HUDEP-2 (cell line): ENCODE measurements around the gene PDGFD.
A peak's percentile ranks its signal among the peaks of the same experiment; 100 is the strongest.

Source experiments
- DNase-seq, 76 experiments: peaks; one replicate each; lab custom pipeline; 2025; ENCODE audit not compliant: unreplicated experiment in 76 of 76; lab: John Stamatoyannopoulos, UW

PDGFD gene

DNA sequence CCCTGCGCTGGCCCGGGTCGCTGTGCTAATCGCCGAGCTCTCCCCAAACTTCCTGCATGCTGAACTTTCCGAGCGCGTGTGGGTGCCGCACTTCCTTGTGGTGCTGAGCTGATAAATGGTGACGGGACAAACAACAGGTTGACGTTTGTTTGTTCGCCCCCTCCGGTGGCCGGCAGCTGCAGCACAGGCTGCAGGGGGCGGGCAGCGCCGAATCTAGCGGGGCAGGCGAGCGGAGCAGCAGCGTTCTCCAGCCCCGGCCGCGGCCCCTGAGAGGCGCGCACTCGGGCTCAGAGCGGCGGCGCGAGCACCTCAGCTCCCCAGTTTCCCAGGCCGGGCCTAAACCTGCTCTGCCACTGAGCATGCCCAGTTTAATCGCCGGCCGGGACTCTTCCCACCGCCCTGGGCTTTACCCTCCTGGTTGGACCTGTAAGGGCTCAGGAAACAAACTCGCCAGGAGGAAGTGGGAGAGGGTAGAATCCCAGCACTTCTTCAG is at the start of gene PDGFD:
PDGFD (minus strand) TSS at position 120 of the 493 bp plus-strand sequence.
- peak in 7 of 76 experiments; percentile 1 to 25 (median 4) for DNase-seq

DNA sequence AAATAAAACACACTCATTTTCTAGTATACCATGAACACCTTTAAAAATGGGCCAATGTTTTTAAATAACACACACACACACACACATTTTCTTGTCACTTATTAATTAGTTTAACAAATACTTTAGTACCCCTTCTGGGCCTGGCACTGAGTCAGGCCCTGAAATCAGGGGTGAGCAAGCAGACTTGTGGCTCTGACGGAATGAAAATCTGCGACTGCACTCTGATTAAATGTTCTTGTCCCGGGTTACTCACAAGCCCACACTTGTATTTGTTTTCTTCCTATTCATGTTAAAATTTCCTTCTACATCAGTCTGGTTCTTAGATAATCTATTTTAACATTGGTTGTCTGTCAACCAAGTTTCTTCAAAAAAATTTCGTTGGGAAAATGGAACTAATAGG is 43.0 kb upstream of the PDGFD start:
- no peak for DNase-seq

DNA sequence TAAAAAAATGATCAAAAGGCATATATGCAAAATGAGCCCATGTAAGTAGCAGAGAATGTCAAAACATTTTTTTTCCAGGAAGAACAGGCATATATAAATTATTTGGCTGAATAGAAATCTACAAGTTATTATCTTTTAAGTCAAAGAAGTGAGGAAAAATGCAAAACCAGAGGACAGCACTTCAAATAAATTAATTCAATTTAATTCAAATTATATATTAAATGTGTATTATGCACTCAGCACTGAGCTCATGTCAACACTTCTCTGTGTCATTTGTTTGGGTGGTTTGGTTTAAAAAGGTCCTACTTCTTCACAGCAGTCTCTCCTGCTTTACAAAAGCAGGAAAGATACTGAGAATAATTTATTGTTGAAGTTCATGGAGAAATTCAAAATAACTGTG is 41.9 kb upstream of the PDGFD start:
- DNase-seq: no peak

DNA sequence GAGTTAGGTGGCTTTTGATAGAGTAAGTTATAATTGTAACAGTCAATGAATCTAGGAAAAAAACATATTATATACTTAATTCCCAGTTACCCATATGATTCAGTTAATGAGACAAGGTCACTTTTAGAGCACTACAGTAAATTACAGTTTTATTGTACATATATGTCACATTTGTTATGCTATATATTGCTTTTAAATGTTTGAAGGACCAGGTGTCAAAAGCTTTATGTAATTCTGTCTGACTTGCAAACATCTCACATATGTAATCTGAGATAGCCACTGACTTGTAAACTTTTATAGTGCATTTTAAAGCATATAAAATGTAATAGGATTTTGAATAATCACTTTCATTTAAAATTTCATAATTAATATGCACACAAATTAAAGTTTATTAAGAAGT is 36.7 kb upstream of the PDGFD start:
- no peak for DNase-seq

DNA sequence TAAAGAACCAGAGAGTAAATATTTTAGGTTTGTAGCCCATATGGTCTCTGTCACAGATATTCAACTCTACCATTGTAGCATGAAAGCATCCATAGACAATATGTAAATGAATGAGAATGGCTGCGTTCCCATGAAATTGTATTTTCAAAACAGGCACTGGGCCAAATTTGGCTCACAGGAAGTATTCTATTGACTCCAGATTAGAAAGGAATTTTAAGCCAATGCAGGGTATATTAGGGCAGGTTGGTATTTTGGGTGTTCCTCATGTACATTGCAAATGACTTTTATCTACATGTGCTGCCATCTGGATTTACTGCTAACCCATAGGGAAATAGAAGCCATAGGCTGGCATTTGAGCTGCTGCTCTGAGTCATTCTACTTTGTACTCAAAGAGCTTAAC is 35.1 kb upstream of the PDGFD start:
- no peak for DNase-seq

DNA sequence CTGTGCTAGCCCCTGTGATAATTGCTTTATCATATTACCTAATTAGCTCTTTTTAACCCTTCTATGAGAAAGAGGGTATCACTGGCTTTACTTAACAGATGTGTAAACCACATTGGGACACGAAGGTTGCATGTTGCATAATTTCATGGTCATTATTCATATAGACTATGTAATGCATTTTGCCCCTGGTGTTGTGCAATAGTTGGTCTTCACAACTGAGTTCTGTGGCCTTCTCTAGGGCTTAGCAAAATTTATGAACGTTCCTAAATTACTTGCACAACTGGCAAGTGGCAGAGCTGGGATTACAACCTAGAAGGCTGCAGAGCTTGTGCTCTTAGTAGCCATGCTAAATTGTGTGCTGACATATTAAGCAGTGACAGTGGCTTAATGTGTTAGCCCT is 34.6 kb upstream of the PDGFD start:
- no peak for DNase-seq

DNA sequence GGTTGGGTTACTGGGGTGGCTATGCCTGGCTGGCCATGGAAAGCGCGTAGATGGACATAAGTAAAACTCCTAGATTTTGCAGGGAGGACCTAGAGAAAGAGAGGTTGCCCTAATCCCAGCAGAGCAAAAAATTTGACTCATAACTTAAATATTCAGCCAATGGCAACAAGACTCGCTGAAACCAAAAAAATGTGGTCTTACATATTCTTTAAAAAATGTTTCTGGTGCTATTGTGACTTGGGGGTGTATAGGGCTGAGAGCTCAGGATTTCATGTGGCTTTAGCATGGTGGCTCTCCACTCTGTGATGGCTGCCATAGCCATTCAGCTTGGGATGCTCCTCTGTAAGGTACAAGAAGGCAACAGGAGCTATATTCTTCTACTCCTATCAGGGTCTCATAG is 27.2 kb upstream of the PDGFD start:
- DNase-seq: no peak

DNA sequence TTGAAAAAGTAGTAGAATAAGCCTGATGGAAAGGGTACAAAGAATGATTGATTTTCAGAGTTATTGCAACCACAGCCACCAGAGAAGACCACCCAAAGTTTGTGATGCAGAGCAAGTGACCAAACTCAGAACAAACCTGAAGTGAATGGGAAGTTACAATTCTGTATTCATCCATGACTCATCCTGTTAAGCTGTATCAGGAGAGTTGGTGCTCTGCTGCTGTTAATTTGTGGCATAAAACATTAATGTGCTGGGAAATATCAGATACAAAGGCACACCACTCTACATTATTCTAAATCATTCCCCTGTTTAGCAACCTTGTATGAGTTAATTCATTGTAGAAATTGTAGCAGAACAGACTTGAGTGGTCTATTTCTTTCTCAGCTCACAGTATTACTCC is 19.6 kb upstream of the PDGFD start:
- no peak for DNase-seq

DNA sequence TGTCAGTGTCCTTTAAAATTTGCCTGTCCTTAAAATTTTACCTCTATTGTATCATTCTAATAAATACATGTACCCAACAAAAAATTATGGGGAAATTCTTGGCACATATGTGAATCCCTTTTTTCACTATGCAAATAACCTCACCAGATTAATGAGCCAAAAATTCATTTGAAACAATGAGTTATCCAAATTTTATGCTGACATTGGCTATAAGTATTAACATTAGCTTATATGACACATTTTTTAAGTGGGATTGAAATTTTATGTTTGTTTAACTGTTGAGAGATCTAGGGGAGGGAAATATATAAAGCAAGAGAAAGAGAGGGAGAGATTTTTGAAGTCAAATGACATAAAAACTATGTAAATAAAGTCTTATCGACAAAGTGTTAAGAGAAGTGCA is 11.8 kb upstream of the PDGFD start:
- DNase-seq: no peak

DNA sequence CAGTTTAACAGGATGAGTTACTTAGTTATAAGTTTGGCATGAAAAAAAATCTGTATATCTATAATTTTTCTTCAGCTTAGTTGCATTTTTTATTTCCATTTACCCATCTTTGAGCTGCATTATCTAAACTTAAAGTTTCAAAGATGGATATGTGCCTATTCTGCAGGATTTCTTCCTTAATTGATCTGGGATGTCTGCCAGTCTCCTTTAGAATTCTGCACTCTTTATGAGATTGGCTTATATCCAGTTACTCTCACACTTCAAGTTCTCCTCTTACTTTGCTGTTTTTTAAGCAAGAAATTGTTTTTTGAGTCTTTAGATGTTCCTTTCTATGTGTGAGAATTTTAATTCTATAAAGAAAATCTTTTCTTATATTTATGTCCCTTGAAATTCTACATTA is 5.1 kb upstream of the PDGFD start:
- DNase-seq: no peak

DNA sequence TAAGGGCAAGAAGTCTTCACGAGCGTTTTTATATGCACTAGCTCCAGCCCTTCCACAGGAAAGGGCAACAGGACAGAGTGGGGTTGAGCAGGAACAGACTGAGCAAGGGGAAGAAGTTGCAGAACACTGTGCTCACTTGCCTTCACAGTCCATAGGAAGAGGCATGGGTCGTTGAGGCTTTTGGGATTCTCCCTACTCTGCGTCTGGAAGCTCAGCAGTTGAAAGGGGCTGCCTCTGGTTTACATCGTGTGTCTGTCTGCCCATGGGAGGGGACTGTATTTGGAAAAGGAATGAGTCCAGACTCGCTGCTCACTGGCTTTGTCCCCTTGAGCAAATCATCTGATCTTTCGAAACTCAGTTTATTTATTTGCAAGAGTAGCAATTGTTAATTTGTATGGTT is 1.1 kb upstream of the PDGFD start:
- DNase-seq: no peak

DNA sequence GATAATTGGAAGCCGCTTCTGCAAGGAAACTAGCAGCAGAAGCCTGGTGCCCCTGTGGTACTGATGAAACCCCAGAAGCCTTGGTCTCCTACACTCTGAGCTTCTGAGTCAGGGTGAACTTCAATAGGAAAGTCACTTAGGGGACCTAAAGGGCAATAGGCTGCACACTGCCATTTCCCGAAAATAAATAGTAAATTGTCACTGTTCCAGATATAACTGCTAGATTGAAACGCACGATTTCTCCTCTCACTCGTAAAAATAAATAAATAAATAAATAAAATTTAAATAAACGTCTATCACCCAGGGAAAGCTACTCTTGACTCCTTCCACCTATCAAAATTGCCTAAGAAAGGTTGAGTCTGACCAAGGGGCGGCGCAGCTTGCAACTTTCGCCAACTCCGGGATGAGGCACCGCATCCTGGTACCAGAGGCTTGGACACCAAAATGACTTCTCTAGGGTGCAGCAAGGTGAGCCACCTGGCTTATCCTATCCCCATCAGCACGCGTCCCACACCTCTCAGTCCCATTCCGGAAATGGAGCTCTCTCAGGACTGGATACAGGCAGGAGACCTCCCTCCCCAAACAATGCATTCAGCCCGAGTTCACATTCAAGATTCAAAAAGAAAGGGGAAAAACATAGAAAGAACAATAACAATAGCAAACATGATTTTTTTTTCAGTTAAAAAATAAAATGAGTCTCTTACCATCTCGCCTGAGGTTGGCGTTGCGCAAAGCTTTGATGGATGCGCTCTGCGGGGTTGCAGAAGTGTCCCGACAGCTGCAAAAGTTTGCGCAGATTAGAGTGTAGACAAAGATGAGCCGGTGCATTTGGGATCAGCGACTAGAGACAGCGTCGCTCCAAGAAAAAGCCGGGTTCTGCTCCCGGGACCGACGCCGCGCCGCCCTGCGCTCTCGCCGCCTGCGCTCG is 583 bp downstream of the PDGFD start:
- DNase-seq: no peak

DNA sequence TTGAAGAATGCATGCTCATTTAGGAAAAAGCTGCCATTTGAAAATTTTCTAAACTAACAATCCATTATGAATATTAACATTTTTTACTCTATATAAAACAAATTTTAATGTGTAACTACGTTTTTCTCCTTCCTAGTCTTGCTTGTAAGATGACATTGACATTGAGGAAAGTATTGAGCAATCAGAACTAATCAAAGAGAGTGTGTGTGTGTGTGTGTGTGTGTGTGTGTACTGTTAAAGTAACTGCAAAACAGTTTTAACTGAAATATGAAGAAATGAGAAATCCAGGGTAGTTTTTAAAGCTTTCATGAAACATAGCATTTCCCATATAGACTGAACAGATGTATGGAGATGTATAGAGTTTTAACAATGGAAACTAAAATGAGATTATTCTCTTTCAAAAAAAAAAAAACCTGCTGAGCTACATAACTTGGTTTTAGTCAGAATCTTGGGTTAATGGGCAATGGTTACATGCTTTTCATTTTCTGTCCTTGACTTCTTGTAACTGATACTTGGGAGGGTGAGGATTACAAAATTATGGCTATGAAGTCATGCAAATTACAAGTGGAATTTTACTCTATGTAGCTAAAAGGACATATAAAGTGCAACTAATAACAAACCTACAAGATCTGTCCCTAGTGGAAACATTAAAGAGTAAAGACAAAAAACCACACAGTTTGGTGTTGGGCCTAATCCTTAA is 2.0 kb downstream of the PDGFD start:
- DNase-seq: no peak

DNA sequence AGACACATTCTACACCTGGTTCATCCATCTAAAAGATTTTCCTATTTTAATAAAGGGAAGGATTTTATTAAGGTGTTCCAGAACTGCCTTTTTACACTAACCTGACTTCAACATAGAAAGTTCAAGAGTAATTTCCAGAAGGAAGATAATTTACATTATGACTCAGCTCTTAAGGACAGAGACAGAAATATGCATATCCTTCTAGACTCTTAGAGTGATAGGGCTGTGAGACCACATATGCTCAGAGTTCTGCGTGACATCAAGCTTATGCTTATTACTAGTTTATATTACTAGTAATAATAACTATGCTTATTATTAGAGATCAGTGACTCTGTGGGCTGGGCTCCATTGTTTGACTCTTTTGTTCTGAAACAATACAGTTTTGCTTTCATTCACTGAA is 4.6 kb downstream of the PDGFD start:
- DNase-seq: no peak

DNA sequence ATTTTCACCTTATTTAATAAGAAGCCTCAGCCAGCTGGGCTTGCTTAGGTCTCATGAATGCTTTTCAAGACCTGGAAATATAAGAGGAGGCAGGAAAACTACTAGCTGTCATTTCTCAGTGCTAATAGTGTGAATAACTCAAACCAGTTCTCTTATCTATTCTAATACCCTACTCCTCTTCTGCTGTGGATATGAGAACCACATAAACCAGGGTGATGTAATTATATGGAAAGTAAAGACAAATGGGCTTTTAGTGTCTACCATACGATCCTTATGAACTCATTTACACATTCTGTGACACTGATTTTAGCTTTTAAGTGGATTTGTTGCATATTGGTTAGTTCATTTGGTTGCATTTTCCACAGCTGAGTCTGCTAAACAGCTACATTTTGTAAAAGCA is 8.6 kb downstream of the PDGFD start:
- no peak for DNase-seq

DNA sequence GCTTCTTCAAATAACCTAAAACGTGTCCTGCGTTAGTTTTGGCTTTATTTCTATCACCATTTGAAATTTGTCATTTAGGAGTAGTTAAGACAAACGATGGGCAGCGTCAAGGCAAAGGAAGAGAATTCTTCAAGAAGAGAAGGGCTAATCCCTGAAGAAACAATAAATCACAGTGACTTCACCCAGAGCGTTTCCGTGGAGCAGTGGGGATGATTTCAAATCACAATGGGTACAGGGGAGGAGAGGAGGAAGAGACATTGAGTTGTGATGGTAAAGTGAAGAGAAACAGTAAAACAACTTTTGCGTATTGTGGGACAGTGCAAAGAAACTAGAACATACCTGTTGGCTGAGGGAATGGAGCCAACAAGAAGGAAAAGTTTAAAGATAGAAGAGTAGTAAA is 9.7 kb downstream of the PDGFD start:
- DNase-seq: no peak

DNA sequence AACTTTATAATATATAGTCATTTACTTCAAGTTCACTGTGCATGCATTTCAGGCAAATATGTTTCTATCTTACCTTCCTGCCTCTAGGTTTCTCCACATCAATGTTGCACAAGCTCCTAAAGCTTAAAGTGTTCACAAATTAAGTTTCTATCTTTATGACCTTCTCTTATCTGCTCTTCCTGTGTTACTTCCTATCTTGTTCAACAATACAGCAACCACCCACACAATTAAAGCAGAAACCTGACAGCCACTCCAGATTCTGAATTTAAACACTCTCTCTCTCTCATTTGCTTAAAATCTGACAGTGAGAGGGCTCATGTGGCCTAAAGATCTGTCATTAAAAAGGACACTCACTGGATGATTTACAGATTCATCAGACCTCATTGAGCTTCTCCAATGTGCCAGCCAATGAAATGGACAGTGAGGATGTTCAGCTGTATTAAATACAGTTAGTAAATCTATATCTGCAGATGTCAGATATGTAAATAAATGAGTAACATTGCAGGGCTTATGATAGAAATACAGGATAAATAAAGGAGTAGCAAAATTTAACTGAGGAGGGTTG is 10.9 kb downstream of the PDGFD start:
- peak in 4 of 76 experiments; percentile 5 to 33 (median 7) for DNase-seq

DNA sequence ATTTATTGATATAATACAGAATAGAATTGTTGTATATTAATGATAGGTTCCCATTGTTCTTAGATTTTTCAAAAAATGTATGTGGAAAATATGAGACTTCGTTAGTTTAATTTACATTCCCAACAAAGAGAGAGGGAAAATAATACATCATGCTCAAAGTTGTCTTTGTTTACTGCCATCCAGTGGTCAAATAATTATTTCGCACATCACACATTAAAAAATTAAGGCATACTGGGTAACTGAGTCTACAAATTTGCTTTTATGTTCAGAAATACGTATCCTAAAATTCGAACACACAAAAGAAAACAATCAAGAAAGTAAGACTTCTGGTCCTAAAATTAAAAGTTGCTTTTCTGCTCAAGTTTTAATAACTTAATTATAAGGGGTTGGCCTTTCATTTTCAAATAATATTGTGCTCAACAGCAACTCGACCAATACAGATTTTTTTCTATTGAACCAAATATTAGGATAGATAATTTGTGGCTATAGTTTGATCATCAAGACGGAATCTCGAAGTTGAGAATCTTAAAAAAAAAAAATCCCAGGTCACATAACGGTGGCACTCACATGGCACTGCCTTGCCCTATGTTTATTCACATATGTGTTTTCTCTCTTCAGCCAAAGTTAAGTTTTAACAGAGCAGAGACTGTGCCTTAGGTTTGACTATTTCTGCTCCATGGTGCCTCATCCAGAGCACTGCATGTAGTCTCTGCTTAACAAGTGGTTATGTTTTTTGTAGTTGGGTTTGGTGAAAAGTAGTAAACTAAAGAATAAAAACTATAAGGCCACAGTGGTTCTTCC is 12.3 kb downstream of the PDGFD start:
- peak in 4 of 76 experiments; percentile 2 to 29 (median 4) for DNase-seq

DNA sequence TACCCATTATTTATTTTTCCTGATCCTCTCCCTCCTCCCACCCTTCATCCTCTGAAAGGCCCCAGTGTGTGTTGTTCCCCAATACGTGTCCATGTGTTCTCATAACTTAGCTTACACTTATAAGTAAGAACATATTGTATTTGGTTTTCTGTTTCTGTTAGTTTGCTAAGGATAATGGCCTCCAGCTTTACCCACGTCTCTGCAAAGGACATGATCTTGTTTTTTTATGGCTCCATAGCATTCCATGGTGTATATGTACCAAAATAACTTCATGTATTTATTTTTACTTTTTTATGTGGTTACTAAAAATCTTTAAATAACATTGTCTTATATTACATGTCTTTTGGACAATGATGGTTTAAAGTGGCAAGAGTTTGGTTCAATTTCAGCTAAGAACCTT is 15.2 kb downstream of the PDGFD start:
- no peak for DNase-seq

DNA sequence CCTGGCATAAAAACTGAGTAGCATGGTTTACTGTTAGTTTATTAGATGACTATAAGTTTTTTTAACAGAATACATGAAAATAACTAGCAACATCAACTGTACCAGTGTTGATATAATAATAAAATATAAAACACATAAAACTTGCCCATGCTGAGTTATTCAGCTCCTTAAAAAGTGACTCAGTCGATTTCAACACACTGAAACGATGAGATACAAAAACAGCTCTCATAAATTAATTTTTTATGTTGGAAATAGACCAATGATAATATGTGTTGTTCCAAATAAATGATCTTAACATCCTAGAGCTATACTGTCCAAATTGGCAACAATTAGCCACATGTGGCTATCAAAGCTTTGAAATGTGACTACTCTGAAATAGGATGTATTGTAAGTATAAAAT is 15.9 kb downstream of the PDGFD start:
- DNase-seq: no peak

DNA sequence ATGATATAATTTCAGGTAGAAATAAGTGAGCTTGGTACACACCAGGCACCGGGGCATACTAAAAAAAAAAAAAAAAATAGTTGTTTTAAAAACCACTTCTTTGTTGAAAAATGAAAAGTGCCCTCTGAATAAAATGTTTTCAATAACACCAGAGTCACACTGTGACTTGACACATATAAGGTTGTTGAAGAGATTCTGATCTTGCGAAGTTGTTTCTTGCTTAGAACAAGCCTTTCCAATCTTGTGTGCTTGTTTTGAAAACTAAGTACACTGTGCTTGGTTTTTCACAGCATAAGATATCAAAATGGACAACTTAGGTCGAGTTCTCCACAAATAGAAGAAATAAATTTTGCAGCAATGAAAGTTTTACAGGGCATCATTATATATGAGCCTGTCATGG is 17.0 kb downstream of the PDGFD start:
- DNase-seq: no peak
